Lung (tissue), 12 donors: ENCODE measurements around the gene NSFL1C. TPM values are rescaled to one million over a fixed set of nuclear protein-coding genes. Genes with fewer than 3 reads are reported as not detected.
A peak's percentile ranks its signal among the peaks of the same experiment; 100 is the strongest.

Experiments
- ATAC-seq: fragments of 200-7000 bp; cut with Tn5 transposase; one replicate; pipeline ENCODE4 v1.9.1; 2020; ENCODE audit warnings: moderate number of reproducible peaks; ENCODE audit not compliant: insufficient read depth, low FRiP score
- DNase-seq, 3 donors: peaks; one replicate each; pipeline ENCODE4 v3.0.0-alpha.2; 2013 to 2017
- H3K27ac ChIP-seq, 2 donors: one replicate each; pipeline ENCODE4 v1.5.1; 2013; ENCODE audit warnings: mild to moderate bottlenecking in 2 of 2, moderate library complexity in 2 of 2, control low read depth in 1 of 2, inconsistent platforms in 1 of 2, low read depth in 1 of 2, low read length in 1 of 2
- H3K27me3 ChIP-seq, 3 donors: one replicate each; pipeline ENCODE4 v1.5.1; 2013; ENCODE audit warnings: low read length in 2 of 3; ENCODE audit not compliant: control insufficient read depth in 3 of 3, insufficient read depth in 3 of 3
- H3K36me3 ChIP-seq, 4 donors: one replicate each; pipeline ENCODE4 v1.5.1; 2013; ENCODE audit warnings: low read length in 4 of 4, mild to moderate bottlenecking in 1 of 4, moderate library complexity in 1 of 4; ENCODE audit not compliant: control insufficient read depth in 4 of 4, insufficient read depth in 4 of 4
- H3K4me1 ChIP-seq, 5 donors: one replicate each; pipeline ENCODE4 v1.5.1; 2013; ENCODE audit warnings: low read length in 5 of 5, mild to moderate bottlenecking in 2 of 5, moderate library complexity in 1 of 5; ENCODE audit not compliant: control insufficient read depth in 5 of 5, insufficient read depth in 5 of 5
- H3K4me3 ChIP-seq: one replicate; pipeline ENCODE4 v1.5.1; 2013; ENCODE audit warnings: mild to moderate bottlenecking, control low read depth, moderate library complexity
- H3K9ac ChIP-seq, 2 donors: one replicate each; pipeline ENCODE4 v1.5.1; 2013; ENCODE audit warnings: low read length in 2 of 2, control low read depth in 1 of 2; ENCODE audit not compliant: insufficient read depth in 1 of 2
- H3K9me3 ChIP-seq, 4 donors: one replicate each; pipeline ENCODE4 v1.5.1; 2013; ENCODE audit warnings: low read length in 3 of 4, mild to moderate bottlenecking in 1 of 4, moderate library complexity in 1 of 4; ENCODE audit not compliant: control insufficient read depth in 4 of 4, insufficient read depth in 3 of 4
- CTCF ChIP-seq: IDR thresholded peaks from 2 replicates; pipeline ENCODE4 v1.5.1; 2012; ENCODE audit warnings: mild to moderate bottlenecking; ENCODE audit errors: control extremely low read depth, extremely low read depth
- WGBS, 2 donors: extraction: QIAGEN DNeasy Blood & Tissue Kit; methylation state at CpG; one replicate each; pipeline ENCODE4 v1.1.7; 2013; 5-methylcytosine and 5-hydroxymethylcytosine counted together
- polyA plus RNA-seq, 2 donors: library from polyadenylated mRNA; stranded (reverse); fragments of 200-250 nt; gene quantifications; one replicate each; pipeline ENCODE4 v1.2.1, GENCODE V29; 2013
- total RNA-seq, 2 donors: library from RNA; depleted of rRNA in 1 of 2; stranded (reverse); fragments of >200 nt in 1 of 2; gene quantifications; one replicate each; pipeline ENCODE4 v1.2.1, GENCODE V29; 2014 to 2021
- donor health status: control.
- donor health status: control.
- donor health status: Bipolar disorder and iron deficiency.
- donor health status: healthy.
- donor health status: DM: yes; HTN: yes; CAD: no.

Gene NSFL1C
- total and polyA plus RNA-seq, 4 donors, result 39.0 to 84.8 (median 53.1) TPM

DNA sequence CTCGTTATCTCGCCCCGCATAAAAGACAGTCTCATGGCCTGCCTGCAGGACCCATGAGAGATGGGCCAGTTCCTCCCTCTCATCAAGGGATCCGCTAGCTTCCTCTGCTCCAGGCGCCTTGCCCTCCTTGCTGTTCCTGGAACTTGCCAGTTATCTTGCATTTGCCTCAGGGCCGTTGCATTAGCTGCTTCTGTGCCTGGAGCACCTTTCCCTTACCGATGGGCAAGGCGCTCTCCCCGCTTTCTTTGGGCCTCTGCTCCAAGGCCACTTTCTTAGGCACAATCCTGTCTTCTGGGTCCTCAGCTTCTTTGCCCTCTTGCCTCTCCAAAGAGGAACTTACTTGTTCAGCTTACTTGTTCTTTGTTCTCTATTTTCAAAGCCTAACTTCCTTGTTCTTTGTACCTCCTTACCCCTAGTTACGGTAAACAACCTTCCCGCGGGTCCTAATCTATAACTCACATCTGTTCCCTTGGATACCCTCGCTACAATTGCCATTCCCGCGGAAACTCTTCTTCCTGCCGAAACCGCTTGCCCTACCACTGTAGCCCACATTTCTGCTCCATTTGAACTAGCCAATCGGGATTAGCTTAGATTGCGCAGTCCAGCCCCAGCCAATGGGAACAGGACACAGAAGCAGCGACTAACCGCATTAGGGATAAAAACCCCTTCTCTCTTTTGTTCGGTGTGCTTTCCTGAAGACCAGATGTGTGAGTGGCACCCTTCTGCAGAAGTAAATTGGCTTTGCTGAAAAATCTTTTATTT lies 887 bp upstream of the NSFL1C start:
- 16 to 43% methylated on average over 22 of the region's 22 CpGs for WGBS, 2 donors

DNA sequence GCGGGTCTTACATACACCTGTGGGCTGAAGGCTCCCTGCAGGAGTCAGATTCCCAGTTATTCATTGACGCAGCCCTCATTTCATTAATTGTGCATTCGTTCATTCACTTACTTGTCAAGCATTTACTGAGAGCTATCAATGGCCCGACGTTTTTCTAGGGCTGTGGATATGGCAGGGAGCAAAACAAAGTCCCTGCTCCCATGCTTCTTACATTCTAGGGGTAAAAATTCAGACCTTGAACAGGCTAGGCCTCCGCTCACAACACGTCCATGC lies 369 bp upstream of the NSFL1C start:
- no peak overlapping the region for H3K9ac ChIP-seq
- ATAC-seq (no peak), DNase-seq (no peak)
- no peaks in the 10 kb centered on the region for H3K27me3 ChIP-seq
- H3K9me3 ChIP-seq, result no peaks in the 10 kb centered on the region
- no peak for TF ChIP-seq CTCF
- peak overlapping the region; percentile 24 for H3K4me3 ChIP-seq
- H3K36me3 ChIP-seq, result peaks cover 8 to 18% (median 12%) of the 10 kb centered on the region in 4 donors
- WGBS, 2 donors, result 3 to 6% methylated on average over 7 of the region's 7 CpGs
- peaks cover 0 to 16% (median 10%) of the 10 kb centered on the region in 5 donors for H3K4me1 ChIP-seq
- peak overlapping the region in 1 of 2 donors; percentile 72 for H3K27ac ChIP-seq

More for the DNA sequence above, 887 bp upstream of the NSFL1C start:
- H3K27ac ChIP-seq, result peak overlapping the region in 1 of 2 donors; percentile 72
- H3K36me3 ChIP-seq, result peaks cover 8 to 18% (median 11%) of the 10 kb centered on the region in 4 donors
- no peak for ATAC-seq
- no peaks in the 10 kb centered on the region for H3K27me3 ChIP-seq
- no peak overlapping the region for H3K9ac ChIP-seq
- peaks cover 0 to 16% (median 10%) of the 10 kb centered on the region in 5 donors for H3K4me1 ChIP-seq
- TF ChIP-seq CTCF, result no peak
- peak in 2 of 3 donors; percentile 23 to 25 for DNase-seq
- H3K4me3 ChIP-seq, result peak overlapping the region; percentile 24
- no peaks in the 10 kb centered on the region for H3K9me3 ChIP-seq

DNA sequence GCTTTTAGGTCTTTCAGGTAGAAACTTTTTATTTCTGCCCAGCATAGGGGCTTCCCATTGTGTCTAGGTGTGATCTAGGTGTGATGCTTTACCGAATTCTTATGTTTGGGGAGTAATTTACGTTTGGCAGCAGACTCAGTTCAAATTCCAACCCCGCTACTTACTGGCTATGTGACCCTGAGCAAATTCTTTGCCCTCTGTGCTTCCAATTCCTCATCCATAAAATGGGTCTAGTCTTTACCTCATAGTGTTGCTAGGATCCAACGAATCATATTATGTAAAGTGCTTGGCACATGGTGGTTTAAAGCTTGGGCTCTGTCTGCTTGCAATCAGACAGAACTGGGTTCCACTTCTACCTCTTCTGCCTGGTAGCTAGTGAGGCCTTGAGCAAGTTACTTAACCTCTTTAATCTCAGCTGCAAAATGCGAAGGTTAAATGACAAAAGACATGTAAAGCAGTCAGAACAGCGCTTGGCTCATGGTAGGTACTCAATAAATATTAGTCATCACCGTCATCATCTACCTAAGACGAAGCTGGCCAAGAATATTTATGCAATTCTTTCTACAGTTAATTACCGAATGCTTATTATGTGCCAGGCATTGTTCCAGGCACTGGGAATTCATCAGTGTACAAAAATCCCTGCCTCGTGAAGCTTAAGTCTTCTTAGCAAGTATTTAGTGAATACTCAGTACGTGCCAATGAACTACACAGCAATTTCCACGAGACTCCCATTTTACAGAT lies 1.0 kb downstream of the NSFL1C start:
- peak overlapping the region; percentile 83 to 96 for H3K27ac ChIP-seq
- H3K9ac ChIP-seq, result peak overlapping the region; percentile 54 to 74
- WGBS, 2 donors, result 38 to 49% methylated on average over 12 of the region's 12 CpGs
- peaks cover 13 to 23% (median 15%) of the 10 kb centered on the region in 4 donors for H3K36me3 ChIP-seq
- no peak for DNase-seq
- no peaks in the 10 kb centered on the region for H3K9me3 ChIP-seq
- no peak for TF ChIP-seq CTCF
- no peaks in the 10 kb centered on the region for H3K27me3 ChIP-seq
- peaks cover 0 to 16% (median 10%) of the 10 kb centered on the region in 5 donors for H3K4me1 ChIP-seq
- H3K4me3 ChIP-seq, result peak overlapping the region; percentile 100
- ATAC-seq, result no peak
